B cell (primary cell): Measurements from ENCODE around the gene HOXB4. TPM values are rescaled to one million over a fixed set of nuclear protein-coding genes. Genes with fewer than 3 reads are reported as not detected.

Source experiments
- ATAC-seq: fragments of 200-7000 bp; cut with Tn5 transposase; one replicate; pipeline ENCODE4 v1.10.0; 2021; ENCODE audit warnings: low read depth, mild to moderate bottlenecking, moderate number of reproducible peaks, moderate library complexity
- CTCF ChIA-PET: fragments of 350-600 bp; sonication (Branson Sonifier 250); formaldehyde crosslinking; loops from one replicate; lab custom pipeline; 2021; ENCODE audit warnings: antibody characterized with exemption, inconsistent platforms; lab: Charles Lee
- POLR2A ChIA-PET: fragments of 350-600 bp; sonication (Branson Sonifier 250); formaldehyde crosslinking; loops from one replicate; lab custom pipeline; 2021; ENCODE audit warnings: antibody characterized with exemption; lab: Charles Lee
- DNase-seq: peaks from one replicate; pipeline ENCODE4 v3.0.0; 2013
- H2AFZ ChIP-seq: 2 replicates; pipeline ENCODE4 v1.6.1; 2012; ENCODE audit warnings: mild to moderate bottlenecking, low read depth, low read length; ENCODE audit not compliant: insufficient read depth, poor library complexity, severe bottlenecking
- H3K27ac ChIP-seq, 2 donors: 1 replicate in 1 of 2; 2 replicates in 1 of 2; pipeline ENCODE4 v1.5.1; 2012 to 2013; ENCODE audit warnings: low read length in 2 of 2, mild to moderate bottlenecking in 2 of 2, moderate library complexity in 1 of 2
- H3K27me3 ChIP-seq, 4 experiments: fragments of 200-600 bp in 1 of 4; sonication (generic) in 1 of 4; replicated peaks in 1 of 4; 1 replicate in 2 of 4; 2 replicates in 2 of 4; pipeline versions ENCODE4 v1.6.1 to v1.7.0; 2013 to 2016; ENCODE audit warnings: low read length in 3 of 4, mild to moderate bottlenecking in 2 of 4, mixed read lengths in 1 of 4, moderate library complexity in 1 of 4; ENCODE audit not compliant: insufficient read depth in 4 of 4, control insufficient read depth in 3 of 4; ENCODE audit errors: control extremely low read depth in 1 of 4
- H3K36me3 ChIP-seq, 2 experiments: replicated peaks in 1 of 2; 1 replicate in 1 of 2; 2 replicates in 1 of 2; pipeline versions ENCODE4 v1.6.1 to v1.7.1; 2013; ENCODE audit warnings: low read length in 1 of 2; ENCODE audit not compliant: insufficient read depth in 2 of 2, control insufficient read depth in 1 of 2; ENCODE audit errors: control extremely low read depth in 1 of 2, extremely low read depth in 1 of 2
- H3K4me1 ChIP-seq, 2 donors: fragments of 200-600 bp in 1 of 2; sonication (generic) in 1 of 2; 1 replicate in 1 of 2; 2 replicates in 1 of 2; pipeline versions ENCODE4 v1.5.1 to v1.6.1; 2013 to 2017; ENCODE audit warnings: low read length in 2 of 2; ENCODE audit not compliant: control insufficient read depth in 2 of 2, insufficient read depth in 2 of 2
- H3K4me2 ChIP-seq: replicated peaks from 2 replicates; pipeline ENCODE3; 2012; ENCODE audit warnings: mild to moderate bottlenecking, low read depth, low read length; ENCODE audit not compliant: poor library complexity, severe bottlenecking
- H3K4me3 ChIP-seq, 5 experiments: fragments of 200-600 bp in 1 of 5; sonication (generic) in 1 of 5; 1 replicate in 3 of 5; 2 replicates in 2 of 5; pipeline versions ENCODE4 v1.5.1 to v1.7.0; 2011 to 2016; ENCODE audit warnings: low read length in 4 of 5, mild to moderate bottlenecking in 4 of 5, low read depth in 2 of 5, control low read depth in 1 of 5, moderate library complexity in 1 of 5; ENCODE audit not compliant: insufficient read depth in 1 of 5; ENCODE audit errors: control extremely low read depth in 1 of 5, extremely low read depth in 1 of 5
- H3K79me2 ChIP-seq: fragments of 200-600 bp; sonication (generic); one replicate; pipeline ENCODE4 v1.6.0; 2016; ENCODE audit warnings: low read length; ENCODE audit not compliant: control insufficient read depth, insufficient read depth
- H3K9ac ChIP-seq: fragments of 200-600 bp; sonication (generic); 2 replicates; pipeline ENCODE4 v1.6.1; 2017; ENCODE audit warnings: mild to moderate bottlenecking, low read length, moderate library complexity
- H3K9me3 ChIP-seq, 3 donors: one replicate each; pipeline versions ENCODE4 v1.6.1 to v1.7.1; 2013; ENCODE audit warnings: low read length in 2 of 3; ENCODE audit not compliant: control insufficient read depth in 2 of 3, insufficient read depth in 1 of 3; ENCODE audit errors: control extremely low read depth in 1 of 3
- H4K20me1 ChIP-seq: 2 replicates; pipeline ENCODE4 v1.6.0; 2012; ENCODE audit warnings: mild to moderate bottlenecking, low read length; ENCODE audit not compliant: insufficient read depth, control insufficient read depth, poor library complexity, severe bottlenecking
- H3K27ac Mint-ChIP-seq: one replicate; pipeline ENCODE4 v1.8.0; 2021; ENCODE audit warnings: mixed read lengths
- H3K27me3 Mint-ChIP-seq: one replicate; pipeline ENCODE4 v1.8.0; 2021; ENCODE audit warnings: mixed read lengths
- H3K4me1 Mint-ChIP-seq: one replicate; pipeline ENCODE4 v1.8.0; 2021; ENCODE audit warnings: mixed read lengths
- H3K4me3 Mint-ChIP-seq: one replicate; pipeline ENCODE4 v1.8.0; 2021; ENCODE audit warnings: mixed read lengths
- H3K9me3 Mint-ChIP-seq: one replicate; pipeline ENCODE4 v1.8.0; 2022; ENCODE audit warnings: mixed read lengths; ENCODE audit not compliant: insufficient read depth
- EZH2 ChIP-seq: IDR thresholded peaks from 2 replicates; pipeline ENCODE4 v1.6.1; 2012; ENCODE audit warnings: borderline replicate concordance, low read depth, mild to moderate bottlenecking, moderate library complexity, low read length; ENCODE audit not compliant: insufficient read depth, poor library complexity, severe bottlenecking
- WGBS: methylation state at CpG from one replicate; pipeline ENCODE4 v1.1.5; 2013; ENCODE audit warnings: missing lambda C conversion rate; ENCODE audit not compliant: insufficient coverage; 5-methylcytosine and 5-hydroxymethylcytosine counted together
- intact Hi-C: fragments of 100-400 bp; cut with micrococcal nuclease; formaldehyde crosslinking; loops from one replicate; pipeline ENCODE4 v1.10.0; 2022
- polyA plus RNA-seq: library from polyadenylated mRNA; depleted of rRNA; stranded (reverse); fragments of >200 nt; gene quantifications from 2 replicates; pipeline ENCODE4 v1.2.3, GENCODE V29; 2012
- total RNA-seq, 2 donors: library from RNA; stranded (reverse); fragments of 120-200 nt in 1 of 2; gene quantifications; 1 replicate in 1 of 2; 2 replicates in 1 of 2; pipeline versions ENCODE4 v1.2.3 to v1.2.4, GENCODE V29; 2013 to 2022
- TF ChIP-seq, protein P1 (sequence below): fragments of 200-600 bp; IDR thresholded peaks from one replicate; pipeline ENCODE4 v1.8.0; 2022; ENCODE audit warnings: antibody characterized with exemption, mild to moderate bottlenecking

The HOXB4 gene
- total and polyA plus RNA-seq, 2 donors (not counting 1 experiment from before 2014, with no cell fraction given) = 0.85 to 1.7 TPM

GRCh38 chr17:48576479-48577309 is 1.5 kb downstream of the HOXB4 start:
- H3K4me2 ChIP-seq = peak overlapping the region; percentile 96
- H2AFZ ChIP-seq = no peak overlapping the region
- peaks cover 0 to 51% (median 35%) of the 10 kb centered on the region in 4 experiments for H3K27me3 ChIP-seq
- Mint-ChIP-seq H3K27me3 (peaks cover 37% of the 10 kb centered on the region), H3K4me1 (peaks cover 40% of the 10 kb centered on the region), H3K27ac (no peak overlapping the region), H3K9me3 (no peaks in the 10 kb centered on the region), H3K4me3 (peak overlapping the region; percentile 84)
- no peak for ATAC-seq
- H3K9me3 ChIP-seq = peaks cover 0 to 21% (median 0%) of the 10 kb centered on the region in 3 donors
- H4K20me1 ChIP-seq = no peaks in the 10 kb centered on the region
- H3K4me1 ChIP-seq = peaks cover 40 to 41% of the 10 kb centered on the region in 2 donors
- POLR2A ChIA-PET = no interaction called here
- H3K4me3 ChIP-seq = peak overlapping the region in 2 of 5 experiments; percentile 76 to 77
- TF ChIP-seq, protein P1, sequence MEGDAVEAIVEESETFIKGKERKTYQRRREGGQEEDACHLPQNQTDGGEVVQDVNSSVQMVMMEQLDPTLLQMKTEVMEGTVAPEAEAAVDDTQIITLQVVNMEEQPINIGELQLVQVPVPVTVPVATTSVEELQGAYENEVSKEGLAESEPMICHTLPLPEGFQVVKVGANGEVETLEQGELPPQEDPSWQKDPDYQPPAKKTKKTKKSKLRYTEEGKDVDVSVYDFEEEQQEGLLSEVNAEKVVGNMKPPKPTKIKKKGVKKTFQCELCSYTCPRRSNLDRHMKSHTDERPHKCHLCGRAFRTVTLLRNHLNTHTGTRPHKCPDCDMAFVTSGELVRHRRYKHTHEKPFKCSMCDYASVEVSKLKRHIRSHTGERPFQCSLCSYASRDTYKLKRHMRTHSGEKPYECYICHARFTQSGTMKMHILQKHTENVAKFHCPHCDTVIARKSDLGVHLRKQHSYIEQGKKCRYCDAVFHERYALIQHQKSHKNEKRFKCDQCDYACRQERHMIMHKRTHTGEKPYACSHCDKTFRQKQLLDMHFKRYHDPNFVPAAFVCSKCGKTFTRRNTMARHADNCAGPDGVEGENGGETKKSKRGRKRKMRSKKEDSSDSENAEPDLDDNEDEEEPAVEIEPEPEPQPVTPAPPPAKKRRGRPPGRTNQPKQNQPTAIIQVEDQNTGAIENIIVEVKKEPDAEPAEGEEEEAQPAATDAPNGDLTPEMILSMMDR = no peak
- TF ChIP-seq EZH2 = no peak
- H3K27ac ChIP-seq = no peak overlapping the region
- H3K79me2 ChIP-seq = no peaks in the 10 kb centered on the region
- peak; percentile 35 for DNase-seq
- H3K9ac ChIP-seq = peak overlapping the region; percentile 73
- 22% methylated on average over 14 of the region's 43 CpGs for WGBS
- CTCF ChIA-PET = interaction anchor here (1.5 kb wide), 2 partner anchors 17 to 268 kb away, joined by 3 to 4 read pairs; partner anchors contain the start of gene HOXB5
- no peaks in the 10 kb centered on the region for H3K36me3 ChIP-seq
- intact Hi-C loops = loop anchor here (5.0 kb wide), 1 partner anchor 36 kb away; the partner anchor contains the start of gene HOXB7
